GM12892 (cell line): ENCODE results near the gene SLC4A5.

Experiments used
- DNase-seq: peaks from one replicate; pipeline ENCODE4 v3.0.0; 2011; ENCODE audit not compliant: insufficient read length
- FAIRE-seq: peaks from 2 replicates; lab custom pipeline; 2011; peaks lifted over from hg19 to GRCh38; lab: Jason Lieb, UNC
- POLR2A ChIP-seq: IDR thresholded peaks from 2 replicates; pipeline ENCODE4 v1.6.1; 2011; ENCODE audit warnings: low read depth, low read length, control low read depth
- POLR2AphosphoS5 ChIP-seq: IDR thresholded peaks from 2 replicates; pipeline ENCODE4 v1.6.1; 2011; ENCODE audit warnings: low read depth, low read length, control low read depth
- TAF1 ChIP-seq: IDR thresholded peaks from 2 replicates; pipeline ENCODE4 v1.6.1; 2011; ENCODE audit warnings: low read depth, mild to moderate bottlenecking, control low read depth, low read length, borderline replicate concordance

SLC4A5 gene

DNA sequence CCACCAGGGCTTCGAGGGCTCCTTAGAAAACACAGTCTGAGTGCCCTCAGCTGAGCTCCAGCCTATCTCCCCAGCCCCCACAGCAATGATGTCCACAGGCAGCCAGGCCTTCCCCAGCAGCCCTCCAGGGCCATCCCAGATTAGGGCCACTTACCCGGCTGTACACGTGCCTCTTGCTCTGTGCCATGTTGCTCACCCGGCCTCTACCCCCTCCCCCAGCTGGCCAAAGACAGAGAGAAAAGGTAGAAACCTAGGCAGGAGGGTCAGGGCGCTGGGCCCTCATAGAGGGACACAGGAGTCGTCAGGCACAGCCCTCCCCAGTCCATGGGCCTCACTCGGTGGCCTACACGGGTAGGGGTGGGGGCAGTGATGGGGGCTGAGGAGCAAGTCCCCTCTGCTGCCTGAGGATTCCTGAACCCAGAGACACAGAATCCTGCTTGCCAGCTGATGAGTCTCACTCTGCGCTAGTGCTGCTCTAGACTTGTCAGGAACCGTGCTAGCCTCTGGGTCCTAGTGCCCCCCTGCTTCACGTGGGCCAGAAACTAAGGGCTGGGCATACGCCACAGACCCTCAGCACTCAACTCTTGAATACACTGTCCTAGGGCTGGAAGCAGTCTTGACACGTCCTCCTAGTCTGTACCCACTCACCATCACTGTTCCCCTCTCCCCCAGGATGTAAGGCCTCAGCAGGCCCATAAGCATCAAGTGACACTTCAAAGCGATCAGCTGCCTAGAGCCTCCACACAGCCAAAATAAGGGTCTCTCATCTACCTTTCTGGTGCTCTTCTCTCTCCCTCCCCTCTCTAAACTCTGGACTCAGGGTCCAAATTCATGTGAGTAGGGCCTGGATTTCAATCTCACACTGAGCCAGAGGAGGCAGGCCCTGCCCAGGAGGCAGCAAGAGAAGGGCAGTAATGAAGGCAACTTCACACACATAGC, 36.9 kb upstream of the SLC4A5 start, which contains the start of gene DCTN1:
Gene DCTN1, minus strand, starts transcription at position 461 of the 939 bp plus-strand sequence. Its CDS starts 274 bp downstream, at position 187.
- no peak for DNase-seq
- FAIRE-seq, result peak; percentile 51
- TF ChIP-seq POLR2AphosphoS5 (no peak), POLR2A (no peak), TAF1 (no peak)

DNA sequence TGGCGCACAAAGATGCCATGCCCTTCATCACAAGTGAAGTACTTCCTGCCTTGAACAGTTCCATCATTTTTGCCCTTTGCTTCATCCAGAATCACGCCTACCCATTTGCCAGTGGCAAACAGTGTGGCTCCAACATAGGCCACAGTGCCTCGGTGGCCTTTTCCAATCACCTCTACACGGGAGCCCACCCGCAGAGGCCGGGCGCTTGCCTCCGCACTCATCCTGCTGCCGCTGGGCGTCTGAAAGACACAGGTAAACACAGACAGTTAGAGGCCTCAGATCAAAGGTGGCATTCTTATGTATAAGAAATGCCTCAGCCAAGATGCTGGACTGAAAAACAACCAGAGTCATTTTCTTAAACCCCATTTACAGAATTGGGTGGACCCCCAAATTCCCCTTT, 34.8 kb upstream of the SLC4A5 start:
- TF ChIP-seq POLR2A (no peak), POLR2AphosphoS5 (no peak), TAF1 (no peak)
- FAIRE-seq (no peak), DNase-seq (no peak)

DNA sequence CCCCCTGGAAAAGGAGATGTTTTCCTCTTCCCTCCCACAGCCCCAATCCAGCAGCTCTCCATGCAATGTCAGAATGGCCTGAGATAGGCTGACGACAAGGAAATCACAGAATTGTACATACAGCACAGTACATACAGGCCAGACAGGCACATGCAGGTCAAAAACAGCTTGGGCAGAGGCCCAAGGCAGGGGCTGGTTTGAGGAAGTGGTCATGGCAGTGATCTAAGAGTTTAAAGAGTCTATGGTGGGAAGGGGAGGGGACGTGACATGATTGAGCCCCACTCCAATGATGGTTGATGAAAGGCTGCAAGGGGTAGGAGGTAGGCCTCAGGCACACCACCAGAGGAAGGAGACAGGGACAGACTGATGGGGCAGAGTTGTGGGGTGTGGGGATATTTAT, 32.6 kb upstream of the SLC4A5 start:
- TF ChIP-seq POLR2AphosphoS5, result no peak
- DNase-seq (no peak), FAIRE-seq (no peak)

DNA sequence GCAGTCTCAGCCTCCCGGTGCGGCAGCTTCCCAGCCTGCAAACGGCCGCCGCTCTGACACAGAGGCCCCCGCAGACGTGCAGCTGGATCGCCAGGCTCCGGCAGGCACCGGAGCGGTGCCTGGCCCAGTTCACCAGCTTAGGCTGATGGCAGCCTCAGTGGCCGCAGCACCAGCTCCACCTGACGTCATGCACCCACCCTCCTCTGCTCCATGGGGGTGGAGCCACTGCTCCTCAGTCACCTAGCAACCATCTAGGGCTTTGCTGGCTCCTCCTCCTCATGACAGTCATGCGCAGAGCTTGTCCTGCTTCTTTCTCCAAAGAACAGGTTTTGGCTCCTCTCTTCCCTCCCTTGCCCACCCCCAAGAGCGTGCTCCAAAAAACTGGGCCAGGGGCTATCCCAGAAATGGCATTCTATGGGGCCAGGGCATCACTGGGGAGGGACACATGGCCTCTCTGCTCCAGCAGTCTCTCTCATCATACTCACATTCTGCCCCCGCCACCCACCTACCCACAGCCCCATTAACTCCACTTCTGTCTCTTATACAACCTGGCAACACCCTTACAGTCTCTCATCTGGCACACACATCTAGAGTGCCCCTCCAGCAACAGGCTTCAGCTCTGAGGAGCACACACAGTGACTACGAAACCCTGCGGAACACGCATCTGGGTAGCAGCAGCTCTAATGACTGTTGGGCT, 31.4 kb upstream of the SLC4A5 start:
- FAIRE-seq (no peak), DNase-seq (no peak)
- TF ChIP-seq POLR2A (no peak), TAF1 (no peak), POLR2AphosphoS5 (no peak)

DNA sequence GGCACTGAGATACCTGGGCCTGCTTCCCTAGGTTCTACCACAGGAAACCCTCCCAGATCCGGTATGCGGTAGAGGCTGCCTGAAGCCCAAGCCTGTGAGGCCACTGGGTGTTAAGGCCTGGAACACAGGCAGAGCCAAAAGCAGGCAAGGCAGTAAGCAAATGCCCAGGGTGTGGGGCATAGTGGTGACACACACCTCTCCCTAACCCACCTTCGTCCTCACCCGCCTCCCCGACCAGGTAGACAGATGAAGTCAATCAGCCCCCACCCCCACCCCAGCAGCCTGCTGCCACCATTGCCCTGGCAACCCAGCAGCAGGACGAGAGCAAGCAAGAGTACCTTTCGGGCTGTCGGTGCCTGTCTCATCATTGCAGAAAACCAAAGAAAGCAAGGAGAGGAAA, 30.8 kb upstream of the SLC4A5 start:
- DNase-seq (no peak), FAIRE-seq (no peak)
- TF ChIP-seq TAF1, result no peak
- TF ChIP-seq POLR2A, result no peak
- no peak for TF ChIP-seq POLR2AphosphoS5

DNA sequence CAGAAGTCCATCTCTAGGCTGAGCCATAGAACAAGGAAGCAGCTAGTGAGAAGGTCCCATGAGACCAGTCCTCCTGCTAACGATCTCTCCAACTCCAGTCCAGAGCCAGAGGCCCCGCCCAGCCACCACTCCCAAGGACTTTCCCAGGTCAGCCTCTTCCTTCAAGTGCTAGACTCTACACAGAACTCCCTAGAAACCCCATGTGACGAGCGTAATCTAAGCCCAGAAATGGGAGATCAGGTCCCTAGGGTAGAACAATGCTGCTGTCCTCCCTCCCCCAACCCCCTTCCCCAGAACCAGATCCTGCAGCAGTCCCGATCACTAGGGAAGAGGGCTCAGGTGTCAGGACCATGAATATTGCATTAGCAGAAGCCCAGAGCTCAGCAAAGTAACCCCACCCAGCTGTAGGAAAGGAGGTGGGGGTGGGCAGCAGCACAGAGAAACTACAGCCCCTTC, 30.0 kb upstream of the SLC4A5 start:
- TF ChIP-seq POLR2A, result no peak
- no peak for TF ChIP-seq POLR2AphosphoS5
- TF ChIP-seq TAF1, result no peak
- FAIRE-seq (no peak), DNase-seq (no peak)

DNA sequence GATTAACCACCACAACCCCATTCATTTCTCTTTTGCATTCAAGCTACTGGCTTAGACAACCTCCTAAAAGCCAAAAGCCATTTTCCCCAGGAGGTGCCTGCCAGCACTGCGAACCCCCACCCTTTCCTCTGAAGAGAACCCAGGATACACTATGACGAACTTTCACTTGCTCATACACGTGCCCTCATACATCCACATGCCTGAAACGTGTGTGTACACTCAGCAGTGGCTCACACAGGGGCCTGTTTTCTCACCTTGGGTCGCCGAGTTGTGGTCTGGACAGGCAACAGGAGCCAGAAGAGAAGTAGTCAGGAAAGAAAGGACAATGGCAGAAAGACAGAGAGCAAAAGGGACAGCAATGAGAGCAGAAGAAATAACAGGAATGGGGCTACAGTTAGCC, 29.5 kb upstream of the SLC4A5 start:
- TF ChIP-seq POLR2A (no peak), TAF1 (no peak), POLR2AphosphoS5 (no peak)
- no peak for FAIRE-seq
- no peak for DNase-seq

DNA sequence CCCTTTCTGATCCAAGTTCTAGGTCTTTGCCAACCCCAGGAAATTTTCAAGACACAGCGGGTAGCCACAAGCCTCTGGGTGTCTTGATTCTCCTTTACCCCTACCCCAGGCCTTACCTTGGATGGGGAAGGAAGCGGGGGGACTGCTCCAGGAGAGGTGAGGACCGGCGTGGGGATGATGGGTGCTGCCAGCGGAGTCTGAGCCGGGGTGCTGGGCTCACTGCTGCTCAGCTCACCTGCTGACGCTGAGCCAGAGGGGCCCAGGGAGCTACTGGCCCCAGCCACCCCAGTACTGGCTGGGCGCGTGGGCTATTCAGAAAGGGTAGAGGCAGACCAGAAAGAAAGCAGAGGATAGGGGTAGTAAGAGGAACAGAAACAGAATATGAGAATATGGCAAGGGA, 28.2 kb upstream of the SLC4A5 start:
- DNase-seq, result no peak
- FAIRE-seq, result no peak
- TF ChIP-seq POLR2A (no peak), POLR2AphosphoS5 (no peak)

DNA sequence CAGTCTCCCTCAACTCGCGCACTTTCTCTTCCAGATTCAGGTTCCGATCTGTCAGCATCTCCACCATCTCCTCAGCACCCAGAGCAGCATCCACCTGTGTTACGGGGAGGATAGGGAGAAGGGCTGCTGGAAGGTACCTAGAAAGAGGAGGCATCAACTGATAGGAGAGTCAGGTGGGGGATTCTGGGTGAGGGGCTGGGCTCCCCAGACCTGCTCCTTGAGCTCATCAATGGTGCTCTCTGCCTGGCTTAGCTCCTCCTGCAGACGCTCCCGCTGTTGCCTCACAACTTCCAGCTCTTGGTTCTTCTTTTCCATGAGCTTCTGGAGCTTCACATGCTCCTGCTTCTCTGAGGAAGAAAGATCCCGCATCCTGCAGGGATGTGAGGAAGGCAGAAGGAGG, 26.8 kb upstream of the SLC4A5 start:
- DNase-seq, result no peak
- FAIRE-seq, result no peak

DNA sequence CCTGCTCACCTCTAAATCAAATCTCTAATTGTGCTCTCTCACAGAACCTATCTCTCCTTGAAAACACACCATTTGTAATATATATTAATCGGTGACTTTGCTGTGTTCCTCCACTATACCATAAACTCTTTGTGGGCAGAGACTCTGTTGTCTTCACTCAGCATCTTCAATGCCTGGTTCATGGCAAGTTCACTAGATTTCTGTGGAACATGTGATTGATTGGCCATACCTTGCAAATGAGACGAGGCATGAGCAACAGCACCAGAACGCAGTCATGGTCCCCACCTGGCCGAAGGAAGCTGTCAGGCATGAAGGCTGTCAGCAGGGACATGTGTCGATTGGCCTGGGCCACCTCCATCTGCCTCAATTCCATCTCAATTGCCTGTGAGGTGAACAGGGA, 25.3 kb upstream of the SLC4A5 start:
- no peak for FAIRE-seq
- no peak for DNase-seq
- TF ChIP-seq TAF1 (no peak), POLR2A (no peak), POLR2AphosphoS5 (no peak)

More for the DNA sequence above, 26.8 kb upstream of the SLC4A5 start:
- TF ChIP-seq POLR2AphosphoS5, result no peak
- TF ChIP-seq POLR2A, result no peak
- TF ChIP-seq TAF1, result no peak

DNA sequence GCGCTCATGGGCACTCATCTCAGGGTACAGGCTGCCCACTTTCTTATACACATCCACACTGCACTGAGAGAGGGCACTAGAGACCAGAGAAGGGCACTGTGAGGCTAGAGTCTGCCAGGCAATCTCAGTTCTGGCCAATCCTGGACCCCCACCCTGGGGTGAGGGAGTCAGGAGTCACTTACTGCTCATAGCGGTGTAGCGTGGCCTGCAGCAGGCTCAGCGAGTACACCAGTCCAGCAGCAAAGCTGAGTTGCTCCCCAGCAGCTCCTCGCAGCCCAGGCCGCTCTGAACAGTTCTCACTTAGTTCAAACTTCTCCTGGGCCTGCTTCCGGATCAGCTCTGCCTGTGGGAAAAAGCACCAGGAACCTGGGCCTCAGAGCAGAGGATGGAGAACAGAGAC, 24.6 kb upstream of the SLC4A5 start:
- no peak for DNase-seq
- FAIRE-seq, result no peak
- TF ChIP-seq POLR2A (no peak), TAF1 (no peak), POLR2AphosphoS5 (no peak)

DNA sequence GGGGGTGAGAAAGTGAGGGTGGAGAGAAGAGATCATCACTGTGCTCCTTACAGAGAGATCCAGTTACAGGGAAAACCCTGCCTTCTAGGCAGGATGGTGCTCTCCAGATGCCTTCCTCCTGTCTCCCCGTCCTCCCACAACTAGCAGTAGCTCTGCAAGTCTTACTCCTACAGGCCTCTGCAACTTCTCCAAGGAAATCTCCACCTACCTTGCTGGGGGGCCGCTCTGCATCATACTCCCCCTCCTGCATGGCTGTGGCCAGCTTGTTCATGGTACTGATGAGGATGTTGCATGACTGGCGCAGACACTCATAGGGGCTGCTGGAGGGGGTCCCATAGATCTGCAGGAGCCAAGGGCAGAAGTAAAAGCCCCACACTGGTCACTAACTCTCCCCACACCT, 22.8 kb upstream of the SLC4A5 start:
- DNase-seq, result no peak
- no peak for FAIRE-seq
- TF ChIP-seq TAF1, result no peak
- no peak for TF ChIP-seq POLR2AphosphoS5
- no peak for TF ChIP-seq POLR2A
